Lower lobe of right lung (tissue), 2 donors: ENCODE results near the gene KLHDC8A. TPM values are rescaled to one million over a fixed set of nuclear protein-coding genes. Genes with fewer than 3 reads are reported as not detected.
"Not testable (repeated sequence)": the region's sequence is repeated elsewhere in the genome, so short reads cannot be mapped to it uniquely, and the experiment has no call there.

Experiments used
- ATAC-seq, 2 donors: fragments of 200-7000 bp; cut with Tn5 transposase; one replicate each; pipeline ENCODE4 v1.9.1; 2020 to 2022; ENCODE audit warnings: mild to moderate bottlenecking in 2 of 2, moderate library complexity in 2 of 2
- DNase-seq: peaks from one replicate; pipeline ENCODE4 v3.0.0-alpha.2; 2020
- H3K27ac ChIP-seq: fragments of 200-600 bp; one replicate; pipeline ENCODE4 v1.8.0; 2022
- H3K27me3 ChIP-seq: fragments of 200-600 bp; one replicate; pipeline ENCODE4 v1.8.0; 2022; ENCODE audit warnings: low read depth
- H3K36me3 ChIP-seq: fragments of 200-600 bp; one replicate; pipeline ENCODE4 v1.8.0; 2022; ENCODE audit warnings: mild to moderate bottlenecking
- H3K4me1 ChIP-seq: fragments of 200-600 bp; one replicate; pipeline ENCODE4 v1.8.0; 2022
- H3K4me3 ChIP-seq: fragments of 200-600 bp; one replicate; pipeline ENCODE4 v1.8.0; 2022; ENCODE audit warnings: mild to moderate bottlenecking
- H3K9me3 ChIP-seq: fragments of 200-600 bp; one replicate; pipeline ENCODE4 v1.8.0; 2022
- intact Hi-C: fragments of 100-400 bp; cut with DNase I; formaldehyde crosslinking; loops from one replicate; pipeline ENCODE4 v1.11.0; 2022
- long read RNA-seq: library from polyadenylated mRNA; unstranded; transcript quantifications from one replicate; pipeline ENCODE4 v2.0.0, GENCODE V29; 2021
- total RNA-seq: library from RNA; stranded (reverse); fragmentation: NEBNext Ultra II Directional; extraction: Animal tissue kit (Norgen Biotek cat#: 25700); gene quantifications from one replicate; pipeline ENCODE4 v1.2.1, GENCODE V29; 2021
- TF ChIP-seq, protein P1 (sequence below): fragments of 200-600 bp; IDR thresholded peaks from one replicate; pipeline ENCODE4 v1.8.0; 2022; ENCODE audit warnings: antibody characterized with exemption, mild to moderate bottlenecking
- donor health status: DM: no; HTN: yes; CAD: no; lungs with severe emphysema.

KLHDC8A gene
- 0.97 TPM for total RNA-seq
- long read RNA-seq, result 0 reads

- intact Hi-C loops, result no loop called here
- TF ChIP-seq, protein P1, sequence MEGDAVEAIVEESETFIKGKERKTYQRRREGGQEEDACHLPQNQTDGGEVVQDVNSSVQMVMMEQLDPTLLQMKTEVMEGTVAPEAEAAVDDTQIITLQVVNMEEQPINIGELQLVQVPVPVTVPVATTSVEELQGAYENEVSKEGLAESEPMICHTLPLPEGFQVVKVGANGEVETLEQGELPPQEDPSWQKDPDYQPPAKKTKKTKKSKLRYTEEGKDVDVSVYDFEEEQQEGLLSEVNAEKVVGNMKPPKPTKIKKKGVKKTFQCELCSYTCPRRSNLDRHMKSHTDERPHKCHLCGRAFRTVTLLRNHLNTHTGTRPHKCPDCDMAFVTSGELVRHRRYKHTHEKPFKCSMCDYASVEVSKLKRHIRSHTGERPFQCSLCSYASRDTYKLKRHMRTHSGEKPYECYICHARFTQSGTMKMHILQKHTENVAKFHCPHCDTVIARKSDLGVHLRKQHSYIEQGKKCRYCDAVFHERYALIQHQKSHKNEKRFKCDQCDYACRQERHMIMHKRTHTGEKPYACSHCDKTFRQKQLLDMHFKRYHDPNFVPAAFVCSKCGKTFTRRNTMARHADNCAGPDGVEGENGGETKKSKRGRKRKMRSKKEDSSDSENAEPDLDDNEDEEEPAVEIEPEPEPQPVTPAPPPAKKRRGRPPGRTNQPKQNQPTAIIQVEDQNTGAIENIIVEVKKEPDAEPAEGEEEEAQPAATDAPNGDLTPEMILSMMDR, result no peak
- no peak for DNase-seq
- no peak within 1 kb of the TSS for H3K27ac ChIP-seq
- H3K4me1 ChIP-seq, result peaks cover 5% of the 10 kb centered on the region
- H3K9me3 ChIP-seq, result no peaks in the 10 kb centered on the region
- peaks cover 9% of the 10 kb centered on the region for H3K27me3 ChIP-seq
- no peaks in the 10 kb centered on the region for H3K36me3 ChIP-seq
- no peak within 1 kb of the TSS for H3K4me3 ChIP-seq
- no peak for ATAC-seq
Measured at GRCh38 chr1:205356440-205357139, at the start of gene KLHDC8A. Gene KLHDC8A, minus strand, starts transcription at chr1:205356922. Its CDS starts 13,318 bp downstream, at chr1:205343604.

GRCh38 chr1:205406252-205406651, 49.5 kb upstream of the KLHDC8A start:
- DNase-seq, H3K4me3 ChIP-seq, H3K36me3 ChIP-seq, H3K27me3 ChIP-seq, H3K9me3 ChIP-seq, ATAC-seq, H3K27ac ChIP-seq, intact Hi-C loops, H3K4me1 ChIP-seq: not testable (repeated sequence)

- H3K27me3 ChIP-seq, H3K36me3 ChIP-seq, H3K4me3 ChIP-seq, DNase-seq, H3K27ac ChIP-seq, intact Hi-C loops, H3K9me3 ChIP-seq, ATAC-seq, H3K4me1 ChIP-seq: not testable (repeated sequence)
Measured at GRCh38 chr1:205404484-205404883, 47.8 kb upstream of the KLHDC8A start.

- no peak overlapping the region for H3K4me3 ChIP-seq
- no peaks in the 10 kb centered on the region for H3K9me3 ChIP-seq
- no peak overlapping the region for H3K27ac ChIP-seq
- no peaks in the 10 kb centered on the region for H3K36me3 ChIP-seq
- DNase-seq (no peak), ATAC-seq (no peak)
- H3K27me3 ChIP-seq, result peaks cover 6% of the 10 kb centered on the region
- intact Hi-C loops, result no loop called here
- no peaks in the 10 kb centered on the region for H3K4me1 ChIP-seq
- TF ChIP-seq, protein P1, result no peak
Measured at GRCh38 chr1:205398586-205398985, 41.9 kb upstream of the KLHDC8A start.

DNA sequence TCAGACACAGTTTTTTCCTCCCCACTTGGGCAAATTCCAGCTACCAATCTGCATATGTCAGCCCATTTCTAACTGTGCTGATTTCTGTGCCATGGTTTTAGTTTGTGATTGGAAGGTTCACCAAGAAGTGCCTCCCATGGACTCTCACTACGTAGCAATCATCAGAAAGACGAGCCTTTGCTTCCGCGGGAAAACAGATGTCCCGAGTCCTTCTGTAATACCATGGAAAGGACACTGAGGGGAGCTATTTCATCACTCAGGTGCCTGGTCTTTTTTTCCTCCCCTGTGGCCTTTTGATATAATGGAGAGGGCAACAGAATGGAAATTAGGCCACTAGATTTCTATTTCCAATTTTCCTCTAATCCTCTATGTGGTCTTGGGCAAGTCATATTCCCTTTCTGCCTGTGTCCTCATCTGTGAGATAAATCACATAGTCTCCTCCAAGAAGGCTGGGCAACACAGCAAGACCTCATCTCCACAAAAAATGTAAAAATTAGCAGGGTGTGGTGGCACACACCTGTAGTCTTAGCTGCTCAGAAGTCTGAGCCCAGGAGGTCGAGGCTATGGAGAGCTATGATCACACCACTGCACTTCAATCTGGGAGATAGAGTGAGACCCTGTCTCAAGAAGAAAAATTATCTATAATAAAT, 40.4 kb upstream of the KLHDC8A start:
- no peaks in the 10 kb centered on the region for H3K9me3 ChIP-seq
- no peak overlapping the region for H3K4me3 ChIP-seq
- no peaks in the 10 kb centered on the region for H3K36me3 ChIP-seq
- H3K4me1 ChIP-seq, result no peaks in the 10 kb centered on the region
- intact Hi-C loops, result no loop called here
- TF ChIP-seq, protein P1, result peak; percentile 62
- no peak for DNase-seq
- peak; percentile 65 to 83 for ATAC-seq
- no peak overlapping the region for H3K27ac ChIP-seq
- peaks cover 6% of the 10 kb centered on the region for H3K27me3 ChIP-seq

GRCh38 chr1:205395616-205396015, 38.9 kb upstream of the KLHDC8A start:
- intact Hi-C loops, result no loop called here
- H3K4me3 ChIP-seq, result no peak overlapping the region
- no peak for DNase-seq
- H3K27ac ChIP-seq, result no peak overlapping the region
- H3K27me3 ChIP-seq, result peaks cover 9% of the 10 kb centered on the region
- ATAC-seq, result no peak
- H3K9me3 ChIP-seq, result no peaks in the 10 kb centered on the region
- no peaks in the 10 kb centered on the region for H3K4me1 ChIP-seq
- TF ChIP-seq, protein P1, result no peak
- H3K36me3 ChIP-seq, result no peaks in the 10 kb centered on the region
